Activated T-helper 1 cell treated with anti-CD3 and anti-CD28 coated beads, Interleukin-12 subunit alpha, Interleukin-12 subunit beta, Interleukin-2, Interleukin-4 antibody, amounts not matched to agents 30 ng/mL and 10 ng/mL and 1 ng/mL, durations not matched to agents 14 hours and 24 hours and 36 hours (primary cell): ENCODE measurements around the gene ATP5PD. TPM values are rescaled to one million over a fixed set of nuclear protein-coding genes. Genes with fewer than 3 reads are reported as not detected.

Experiments used
- DNase-seq: peaks from one replicate; pipeline ENCODE4 v3.0.0; 2021; ENCODE audit warnings: low spot score
- H3K27ac Mint-ChIP-seq: one replicate; pipeline ENCODE4 v1.8.0; 2021; ENCODE audit warnings: mild to moderate bottlenecking, mixed read lengths
- H3K27me3 Mint-ChIP-seq: one replicate; pipeline ENCODE4 v1.8.0; 2022; ENCODE audit warnings: mild to moderate bottlenecking, moderate library complexity, mixed read lengths; ENCODE audit not compliant: insufficient read depth
- H3K36me3 Mint-ChIP-seq: one replicate; pipeline ENCODE4 v1.8.0; 2021; ENCODE audit warnings: low read depth, mixed read lengths
- H3K4me1 Mint-ChIP-seq: one replicate; pipeline ENCODE4 v1.8.0; 2021; ENCODE audit warnings: low read depth, mixed read lengths
- H3K4me3 Mint-ChIP-seq: one replicate; pipeline ENCODE4 v1.8.0; 2021; ENCODE audit warnings: mild to moderate bottlenecking, moderate library complexity, mixed read lengths
- H3K9me3 Mint-ChIP-seq: one replicate; pipeline ENCODE4 v1.8.0; 2021; ENCODE audit warnings: mixed read lengths
- intact Hi-C: fragments of 100-400 bp; cut with micrococcal nuclease; formaldehyde crosslinking; loops from one replicate; pipeline ENCODE4 v1.15.1; 2024
- total RNA-seq: library from RNA; stranded (reverse); gene quantifications from 2 replicates; pipeline ENCODE4 v1.2.3, GENCODE V29; 2022

Gene ATP5PD
- total RNA-seq, 1 donor from 2014 or later: 152 TPM

DNA sequence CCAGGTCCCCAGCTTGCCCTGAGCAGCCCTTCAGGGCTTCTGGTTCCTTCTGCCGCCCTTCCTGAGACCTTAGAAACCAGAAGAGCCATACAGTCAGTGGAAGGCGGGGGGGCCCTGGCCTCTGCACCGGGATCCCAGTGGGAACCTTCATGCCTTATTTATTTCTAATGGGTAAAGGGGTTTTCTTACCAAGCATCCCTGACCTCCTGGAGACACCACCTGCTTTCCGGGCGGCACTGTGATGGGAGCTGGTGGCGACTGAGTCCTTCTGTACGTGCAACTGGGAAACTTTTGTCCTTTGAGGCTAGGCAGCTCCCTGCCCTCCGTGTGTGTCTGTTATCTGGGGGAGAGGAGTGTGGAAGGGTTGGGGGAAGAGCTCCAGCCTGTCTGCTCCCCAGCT lies 41.5 kb downstream of the ATP5PD start:
- intact Hi-C loops: no loop called here
- no peaks in the 10 kb centered on the region for H3K9me3 Mint-ChIP-seq
- H3K4me3 Mint-ChIP-seq: no peak overlapping the region
- DNase-seq: no peak
- H3K27me3 Mint-ChIP-seq: no peaks in the 10 kb centered on the region
- no peak overlapping the region for H3K27ac Mint-ChIP-seq
- H3K4me1 Mint-ChIP-seq: no peaks in the 10 kb centered on the region
- H3K36me3 Mint-ChIP-seq: no peaks in the 10 kb centered on the region

DNA sequence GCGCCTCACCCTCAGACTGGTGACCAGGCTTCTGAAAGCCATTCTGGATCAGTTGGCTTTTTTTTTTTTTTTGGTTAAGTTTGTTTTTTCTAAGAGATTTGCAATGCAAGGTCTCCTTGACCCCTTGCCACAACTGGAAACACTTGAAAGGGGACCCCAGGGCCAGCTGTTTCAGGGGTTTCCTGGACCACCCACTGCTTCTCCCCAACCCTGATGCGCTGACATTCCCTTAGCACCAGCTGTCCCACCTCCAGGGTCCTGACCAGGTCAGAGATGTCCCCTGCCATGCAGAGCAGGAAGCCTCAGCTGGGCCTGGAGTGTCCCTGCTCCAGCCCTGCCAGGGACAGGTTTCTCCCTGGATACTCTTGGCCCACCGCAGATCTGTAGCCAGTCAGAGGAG lies 42.4 kb downstream of the ATP5PD start:
- H3K36me3 Mint-ChIP-seq: no peaks in the 10 kb centered on the region
- H3K27ac Mint-ChIP-seq: no peak overlapping the region
- no peak overlapping the region for H3K4me3 Mint-ChIP-seq
- no peaks in the 10 kb centered on the region for H3K4me1 Mint-ChIP-seq
- H3K9me3 Mint-ChIP-seq: no peaks in the 10 kb centered on the region
- no peaks in the 10 kb centered on the region for H3K27me3 Mint-ChIP-seq
- intact Hi-C loops: no loop called here
- DNase-seq: no peak

DNA sequence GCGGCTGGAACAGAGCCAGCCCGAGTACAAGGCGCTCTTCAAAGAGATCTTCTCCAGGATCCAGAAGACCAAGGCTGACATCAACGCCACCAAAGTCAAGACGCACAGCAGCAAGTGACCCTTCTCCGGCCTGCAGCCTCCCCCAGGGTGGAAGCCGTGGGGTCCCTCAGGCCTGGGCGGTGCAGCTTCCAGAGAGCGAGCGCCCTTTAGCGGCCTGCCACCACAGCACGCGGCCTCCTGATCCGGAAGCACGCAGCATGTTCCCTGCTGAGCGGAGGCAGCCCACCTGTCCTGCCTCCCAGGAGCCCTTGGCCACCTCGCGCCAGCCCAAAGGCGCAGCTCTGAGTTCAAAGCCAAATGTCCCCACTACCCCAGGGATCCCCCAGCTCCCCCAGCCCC lies 42.8 kb downstream of the ATP5PD start:
- Mint-ChIP-seq H3K4me1 (no peaks in the 10 kb centered on the region), H3K36me3 (no peaks in the 10 kb centered on the region), H3K9me3 (no peaks in the 10 kb centered on the region), H3K27ac (no peak overlapping the region), H3K4me3 (no peak overlapping the region), H3K27me3 (no peaks in the 10 kb centered on the region)
- intact Hi-C loops: no loop called here
- no peak for DNase-seq

DNA sequence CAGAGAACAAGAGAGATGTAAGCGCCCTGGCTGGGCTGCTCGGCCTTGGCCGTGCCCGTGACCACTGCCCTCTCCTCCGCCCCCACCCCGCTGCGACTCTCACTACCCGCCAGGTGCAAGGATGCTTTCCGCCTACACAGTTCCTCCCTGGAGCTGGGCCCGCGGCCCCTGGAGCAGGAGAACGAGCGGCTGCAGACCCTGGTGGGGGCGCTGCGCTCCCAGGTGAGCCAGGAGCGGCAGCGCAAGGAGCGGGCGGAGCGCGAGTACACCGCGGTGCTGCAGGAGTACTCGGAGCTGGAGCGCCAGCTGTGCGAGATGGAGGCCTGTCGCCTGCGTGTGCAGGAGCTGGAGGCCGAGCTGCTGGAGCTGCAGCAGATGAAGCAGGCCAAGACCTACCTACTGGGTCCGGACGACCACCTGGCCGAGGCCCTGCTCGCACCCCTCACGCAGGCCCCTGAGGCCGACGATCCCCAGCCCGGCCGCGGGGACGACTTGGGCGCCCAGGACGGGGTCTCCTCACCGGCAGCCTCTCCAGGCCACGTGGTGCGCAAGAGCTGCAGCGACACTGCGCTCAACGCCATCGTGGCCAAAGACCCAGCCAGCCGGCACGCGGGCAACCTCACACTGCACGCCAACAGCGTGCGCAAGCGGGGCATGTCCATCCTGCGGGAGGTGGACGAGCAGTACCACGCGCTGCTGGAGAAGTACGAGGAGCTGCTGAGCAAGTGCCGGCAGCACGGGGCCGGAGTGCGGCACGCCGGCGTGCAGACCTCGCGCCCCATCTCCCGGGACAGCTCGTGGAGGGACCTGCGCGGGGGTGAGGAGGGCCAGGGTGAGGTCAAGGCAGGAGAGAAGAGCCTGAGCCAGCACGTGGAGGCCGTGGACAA lies 43.5 kb downstream of the ATP5PD start:
- Mint-ChIP-seq H3K36me3 (no peaks in the 10 kb centered on the region), H3K4me3 (no peak overlapping the region), H3K4me1 (no peaks in the 10 kb centered on the region), H3K27me3 (no peaks in the 10 kb centered on the region), H3K9me3 (no peaks in the 10 kb centered on the region), H3K27ac (no peak overlapping the region)
- DNase-seq: no peak
- intact Hi-C loops: no loop called here

DNA sequence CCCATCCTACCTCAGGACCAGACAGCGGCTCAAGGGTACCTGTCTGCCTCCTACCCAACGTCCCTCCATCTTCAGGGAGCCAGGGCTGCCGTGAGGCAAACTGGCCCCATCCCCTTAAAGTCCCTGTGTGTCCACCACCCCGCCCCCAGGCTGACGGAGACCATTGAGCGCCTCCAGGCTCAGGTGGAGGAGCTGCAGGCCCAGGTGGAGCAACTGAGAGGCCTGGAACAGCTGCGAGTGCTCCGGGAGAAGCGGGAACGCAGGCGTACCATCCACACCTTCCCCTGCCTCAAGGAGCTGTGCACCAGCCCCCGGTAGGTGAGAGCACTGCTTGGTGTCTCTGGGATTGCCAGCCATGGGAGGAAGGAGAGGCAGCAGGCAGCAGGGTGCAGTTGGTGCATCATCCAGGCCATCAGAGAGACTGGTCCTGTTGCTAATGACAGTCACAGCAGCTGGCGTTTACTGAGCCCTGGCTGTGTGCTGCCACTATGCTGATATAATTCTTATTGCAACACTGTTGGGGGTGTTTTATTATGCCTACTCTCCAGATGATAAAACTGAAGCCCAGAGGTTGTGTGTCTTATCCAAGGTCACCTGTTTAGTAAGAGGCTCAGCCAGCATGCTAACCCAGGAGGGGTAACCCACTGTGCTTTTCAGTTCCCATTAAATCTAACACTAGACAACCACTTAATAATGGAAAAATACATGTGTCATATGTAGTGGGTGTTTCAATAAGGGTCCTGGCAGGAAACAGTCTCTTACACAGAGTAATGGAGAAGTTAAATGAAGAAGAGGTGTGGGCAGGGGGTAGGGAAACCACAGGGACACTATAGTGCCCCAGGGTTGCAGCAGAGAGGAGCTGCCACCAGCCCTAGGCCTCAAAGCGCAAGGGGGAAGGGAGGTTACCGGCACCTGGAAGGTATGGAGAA lies 44.6 kb downstream of the ATP5PD start:
- intact Hi-C loops: no loop called here
- Mint-ChIP-seq H3K9me3 (no peaks in the 10 kb centered on the region), H3K27me3 (peaks cover 4% of the 10 kb centered on the region), H3K4me1 (no peaks in the 10 kb centered on the region), H3K27ac (no peak overlapping the region), H3K4me3 (no peak overlapping the region), H3K36me3 (no peaks in the 10 kb centered on the region)
- no peak for DNase-seq

DNA sequence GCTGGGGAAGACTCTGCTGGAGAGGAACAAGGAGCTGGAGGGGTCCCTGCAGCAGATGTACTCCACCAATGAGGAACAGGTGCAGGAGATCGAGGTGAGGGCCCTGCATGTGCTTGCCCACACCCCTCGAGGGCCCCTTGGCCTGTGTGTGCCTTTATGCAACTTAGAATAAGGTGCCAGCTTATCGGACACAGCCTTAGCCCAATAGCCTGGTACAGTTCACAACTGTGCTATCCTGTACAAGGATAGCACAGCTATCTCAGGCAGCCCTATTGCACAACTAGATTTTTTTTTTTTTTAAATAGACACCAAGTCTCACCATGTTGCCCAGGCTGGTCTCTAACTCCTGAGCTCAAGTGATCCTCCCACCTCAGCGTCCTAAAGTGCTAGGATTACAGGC lies 47.2 kb downstream of the ATP5PD start:
- intact Hi-C loops: no loop called here
- H3K4me1 Mint-ChIP-seq: no peaks in the 10 kb centered on the region
- no peaks in the 10 kb centered on the region for H3K9me3 Mint-ChIP-seq
- H3K27me3 Mint-ChIP-seq: peaks cover 9% of the 10 kb centered on the region
- no peak for DNase-seq
- no peak overlapping the region for H3K4me3 Mint-ChIP-seq
- no peak overlapping the region for H3K27ac Mint-ChIP-seq
- H3K36me3 Mint-ChIP-seq: no peaks in the 10 kb centered on the region

DNA sequence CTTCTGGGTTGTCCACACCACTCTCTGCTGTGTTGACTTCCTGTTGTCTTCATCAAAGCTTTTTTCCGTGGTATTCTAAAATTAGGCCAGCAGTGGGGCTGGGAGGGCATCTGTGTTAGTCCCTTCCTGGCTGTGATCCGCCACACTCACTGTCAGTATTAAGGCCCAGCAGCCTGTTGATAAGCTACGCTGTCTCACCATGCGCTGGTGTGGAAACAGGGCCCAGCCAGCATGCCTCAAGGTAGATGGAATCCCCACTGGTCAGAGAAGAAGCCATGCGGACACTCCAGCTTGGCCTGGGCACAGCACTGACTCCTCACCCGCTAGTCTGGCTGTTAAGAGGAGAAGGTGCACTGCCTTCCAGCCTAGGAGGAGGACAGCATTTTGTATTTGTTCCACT lies 48.0 kb downstream of the ATP5PD start:
- H3K9me3 Mint-ChIP-seq: no peaks in the 10 kb centered on the region
- H3K27ac Mint-ChIP-seq: no peak overlapping the region
- DNase-seq: no peak
- peaks cover 9% of the 10 kb centered on the region for H3K27me3 Mint-ChIP-seq
- intact Hi-C loops: no loop called here
- no peaks in the 10 kb centered on the region for H3K36me3 Mint-ChIP-seq
- H3K4me3 Mint-ChIP-seq: no peak overlapping the region
- H3K4me1 Mint-ChIP-seq: no peaks in the 10 kb centered on the region

DNA sequence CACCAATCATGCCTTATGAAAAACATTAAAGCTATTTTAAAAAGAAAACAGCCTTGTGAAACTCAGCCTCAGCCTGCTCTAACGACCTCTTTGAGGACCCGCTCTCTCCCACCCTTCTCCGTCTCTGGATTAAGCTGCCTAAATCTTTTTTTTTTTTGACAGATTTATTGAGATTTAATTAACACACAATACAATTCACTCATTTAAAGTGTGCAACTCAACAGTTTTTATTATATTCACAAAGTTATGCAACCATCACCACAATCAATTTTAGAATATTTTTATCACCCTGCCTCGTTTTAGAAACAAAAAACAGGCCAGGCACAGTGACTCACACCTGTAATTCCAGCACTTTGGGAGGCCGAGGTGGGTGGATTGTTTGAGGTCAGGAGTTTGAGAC lies 50.9 kb downstream of the ATP5PD start:
- H3K27ac Mint-ChIP-seq: no peak overlapping the region
- H3K4me3 Mint-ChIP-seq: no peak overlapping the region
- no peaks in the 10 kb centered on the region for H3K4me1 Mint-ChIP-seq
- no peak for DNase-seq
- H3K27me3 Mint-ChIP-seq: peaks cover 17% of the 10 kb centered on the region
- no peaks in the 10 kb centered on the region for H3K36me3 Mint-ChIP-seq
- H3K9me3 Mint-ChIP-seq: no peaks in the 10 kb centered on the region
- intact Hi-C loops: no loop called here

DNA sequence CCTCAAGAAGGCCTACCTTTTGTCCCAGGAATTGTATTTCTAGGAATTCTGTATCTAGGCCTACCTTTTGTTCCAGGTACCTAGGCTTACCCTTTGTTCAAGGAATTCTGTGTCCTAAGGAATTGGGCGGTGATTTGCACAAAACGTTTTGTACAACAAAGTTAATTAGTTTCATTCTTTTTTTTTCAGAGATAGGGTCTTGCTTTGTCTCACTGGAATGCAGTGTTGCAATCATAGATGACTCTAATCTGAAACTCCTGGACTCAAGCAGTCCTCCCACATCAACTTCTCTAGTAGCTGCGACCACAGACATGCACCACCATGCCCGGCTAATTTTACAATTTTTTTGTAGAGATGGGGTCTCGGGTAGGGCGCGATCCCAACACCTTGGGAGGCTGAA lies 52.3 kb downstream of the ATP5PD start:
- H3K27me3 Mint-ChIP-seq: peaks cover 17% of the 10 kb centered on the region
- no peaks in the 10 kb centered on the region for H3K4me1 Mint-ChIP-seq
- H3K4me3 Mint-ChIP-seq: no peak overlapping the region
- no peaks in the 10 kb centered on the region for H3K36me3 Mint-ChIP-seq
- no peak overlapping the region for H3K27ac Mint-ChIP-seq
- DNase-seq: no peak
- H3K9me3 Mint-ChIP-seq: no peaks in the 10 kb centered on the region
- intact Hi-C loops: no loop called here

DNA sequence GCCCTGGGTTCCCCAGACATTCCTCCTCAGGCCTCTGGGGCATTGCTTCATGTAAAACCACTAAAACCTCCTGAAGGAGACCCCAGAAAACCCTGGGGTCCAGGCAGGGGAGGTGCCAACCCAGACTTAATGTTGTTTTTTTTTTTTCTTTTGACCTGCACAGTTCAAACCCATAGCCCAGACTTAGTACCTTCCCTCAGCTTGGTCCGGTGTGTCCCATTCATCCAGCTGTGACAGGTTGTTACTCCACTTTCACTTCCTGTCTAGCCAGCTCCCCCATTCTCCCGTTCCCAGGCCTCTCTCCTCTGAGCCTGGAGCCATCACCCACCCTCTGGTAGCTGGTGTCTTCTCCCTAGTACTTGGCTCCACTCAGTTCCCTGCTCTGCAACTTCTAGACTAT lies 54.5 kb downstream of the ATP5PD start:
- H3K27me3 Mint-ChIP-seq: peaks cover 29% of the 10 kb centered on the region
- no peaks in the 10 kb centered on the region for H3K9me3 Mint-ChIP-seq
- H3K4me3 Mint-ChIP-seq: no peak overlapping the region

DNA sequence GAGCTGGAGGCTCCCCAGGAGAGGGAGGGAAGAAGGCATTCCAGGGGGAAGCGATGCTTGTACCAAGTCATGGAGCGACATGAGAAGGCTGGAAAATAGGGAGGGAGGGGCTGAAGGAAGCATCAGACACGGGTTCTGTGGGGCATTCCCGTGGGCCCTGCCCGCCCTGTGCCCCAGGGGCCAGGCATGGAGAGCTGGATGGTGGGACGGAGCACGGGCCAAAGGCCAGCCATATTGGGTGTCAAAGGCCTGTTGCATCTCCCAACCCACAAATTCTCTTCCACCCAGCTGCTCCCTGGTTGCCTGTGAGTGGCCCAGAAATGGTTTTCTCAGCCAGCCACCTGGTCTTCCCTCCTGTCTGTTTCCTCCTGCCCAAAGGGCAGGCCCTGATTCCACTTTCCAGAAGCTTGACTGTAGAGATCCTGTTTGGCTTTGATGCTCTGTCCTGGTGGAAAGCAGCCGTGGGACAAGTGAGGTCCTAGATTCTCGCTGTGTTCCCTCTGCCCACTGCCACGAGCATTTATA lies 56.1 kb downstream of the ATP5PD start:
- Mint-ChIP-seq H3K9me3 (no peaks in the 10 kb centered on the region), H3K4me3 (no peak overlapping the region), H3K36me3 (no peaks in the 10 kb centered on the region), H3K27me3 (peaks cover 38% of the 10 kb centered on the region), H3K27ac (no peak overlapping the region), H3K4me1 (peaks cover 7% of the 10 kb centered on the region)
- intact Hi-C loops: no loop called here
- no peak for DNase-seq

More for the DNA sequence above, 54.5 kb downstream of the ATP5PD start:
- no peak overlapping the region for H3K27ac Mint-ChIP-seq
- intact Hi-C loops: no loop called here
- H3K4me1 Mint-ChIP-seq: peaks cover 2% of the 10 kb centered on the region
- no peak for DNase-seq
- no peaks in the 10 kb centered on the region for H3K36me3 Mint-ChIP-seq
